Natural killer cell (primary cell): ENCODE results near the gene GABRA5. TPM values are rescaled to one million over a fixed set of nuclear protein-coding genes. Genes with fewer than 3 reads are reported as not detected.

Experiments
- ATAC-seq, 3 donors: fragments of 150-1000 bp in 2 of 3; fragments of 200-7000 bp in 1 of 3; cut with Tn5 transposase; 1 replicate in 1 of 3; 2 replicates in 2 of 3; pipeline ENCODE4 v1.10.0; 2021; ENCODE audit warnings: mild to moderate bottlenecking in 2 of 3, moderate library complexity in 2 of 3
- DNase-seq, 2 donors: peaks; one replicate each; pipeline versions ENCODE4 v3.0.0 to v3.0.0-alpha.2; 2013 to 2021; ENCODE audit warnings: mixed read lengths in 1 of 2
- H3K27ac ChIP-seq: one replicate; pipeline ENCODE4 v1.5.1; 2013; ENCODE audit warnings: mild to moderate bottlenecking, low read length
- H3K27me3 ChIP-seq: one replicate; pipeline ENCODE4 v1.6.1; 2013; ENCODE audit warnings: low read length; ENCODE audit not compliant: control insufficient read depth, insufficient read depth
- H3K36me3 ChIP-seq: one replicate; pipeline ENCODE4 v1.6.1; 2013; ENCODE audit warnings: low read length; ENCODE audit not compliant: control insufficient read depth, insufficient read depth
- H3K4me1 ChIP-seq: one replicate; pipeline ENCODE4 v1.6.1; 2013; ENCODE audit warnings: low read length; ENCODE audit not compliant: control insufficient read depth, insufficient read depth
- H3K4me3 ChIP-seq: one replicate; pipeline ENCODE4 v1.5.1; 2013; ENCODE audit warnings: low read length
- H3K9me3 ChIP-seq: one replicate; pipeline ENCODE4 v1.6.1; 2013; ENCODE audit warnings: low read length; ENCODE audit not compliant: control insufficient read depth, insufficient read depth
- H3K27ac Mint-ChIP-seq, 2 donors: one replicate each; pipeline ENCODE4 v1.8.0; 2022; ENCODE audit warnings: mild to moderate bottlenecking in 2 of 2, mixed read lengths in 2 of 2, moderate library complexity in 1 of 2
- H3K27me3 Mint-ChIP-seq, 2 donors: one replicate each; pipeline ENCODE4 v1.8.0; 2022; ENCODE audit warnings: low read depth in 2 of 2, mixed read lengths in 2 of 2
- H3K36me3 Mint-ChIP-seq: one replicate; pipeline ENCODE4 v1.8.0; 2022; ENCODE audit warnings: mixed read lengths
- H3K4me1 Mint-ChIP-seq, 2 donors: one replicate each; pipeline ENCODE4 v1.8.0; 2022; ENCODE audit warnings: mixed read lengths in 2 of 2
- H3K4me3 Mint-ChIP-seq: one replicate; pipeline ENCODE4 v1.8.0; 2022; ENCODE audit warnings: mild to moderate bottlenecking, moderate library complexity, mixed read lengths
- H3K9me3 Mint-ChIP-seq, 2 donors: one replicate each; pipeline ENCODE4 v1.8.0; 2022; ENCODE audit warnings: mixed read lengths in 2 of 2
- CTCF ChIP-seq: fragments of 200-600 bp; IDR thresholded peaks from one replicate; pipeline ENCODE4 v1.8.0; 2022; ENCODE audit warnings: antibody characterized with exemption
- WGBS: methylation state at CpG from one replicate; pipeline ENCODE4 v1.1.7; 2013; ENCODE audit warnings: missing lambda C conversion rate; ENCODE audit not compliant: insufficient coverage; 5-methylcytosine and 5-hydroxymethylcytosine counted together
- intact Hi-C: fragments of 100-400 bp; cut with micrococcal nuclease; formaldehyde crosslinking; loops from one replicate; pipeline ENCODE4 v1.14.2; 2022
- total RNA-seq, 4 donors: library from RNA; stranded (reverse); fragments of 120-200 nt in 1 of 4; gene quantifications; one replicate each; pipeline versions ENCODE4 v1.2.3 to v1.2.4, GENCODE V29; 2013 to 2022

Gene GABRA5
- total RNA-seq, 3 donors from 2014 or later (not counting 1 experiment from before 2014, with no cell fraction given), result not detected

GRCh38 chr15:26887926-26888666 lies 21.2 kb downstream of the GABRA5 start:
- no peak overlapping the region for H3K4me3 ChIP-seq
- H3K4me1 ChIP-seq, result no peaks in the 10 kb centered on the region
- Mint-ChIP-seq H3K4me3 (no peak overlapping the region), H3K27ac (no peak overlapping the region), H3K36me3 (no peaks in the 10 kb centered on the region), H3K4me1 (no peaks in the 10 kb centered on the region), H3K27me3 (no peaks in the 10 kb centered on the region), H3K9me3 (peaks cover 0 to 5% of the 10 kb centered on the region in 2 donors)
- H3K27me3 ChIP-seq, result no peaks in the 10 kb centered on the region
- no peak overlapping the region for H3K27ac ChIP-seq
- TF ChIP-seq CTCF, result no peak
- DNase-seq (no peak), ATAC-seq (no peak)
- H3K9me3 ChIP-seq, result no peaks in the 10 kb centered on the region
- no peaks in the 10 kb centered on the region for H3K36me3 ChIP-seq
- WGBS, result 66% methylated on average over 7 of the region's 7 CpGs
- intact Hi-C loops, result no loop called here

GRCh38 chr15:26888761-26889160 lies 21.9 kb downstream of the GABRA5 start:
- ATAC-seq (no peak), DNase-seq (no peak)
- Mint-ChIP-seq H3K9me3 (peaks cover 0 to 6% of the 10 kb centered on the region in 2 donors), H3K27ac (no peak overlapping the region), H3K4me1 (no peaks in the 10 kb centered on the region), H3K27me3 (no peaks in the 10 kb centered on the region), H3K4me3 (no peak overlapping the region), H3K36me3 (no peaks in the 10 kb centered on the region)
- intact Hi-C loops, result no loop called here
- no peak overlapping the region for H3K27ac ChIP-seq
- no peaks in the 10 kb centered on the region for H3K4me1 ChIP-seq
- no peaks in the 10 kb centered on the region for H3K36me3 ChIP-seq
- no peaks in the 10 kb centered on the region for H3K9me3 ChIP-seq
- no peak for TF ChIP-seq CTCF
- 83% methylated on average over 8 of the region's 8 CpGs for WGBS
- no peaks in the 10 kb centered on the region for H3K27me3 ChIP-seq
- no peak overlapping the region for H3K4me3 ChIP-seq

GRCh38 chr15:26889298-26889898 lies 22.5 kb downstream of the GABRA5 start:
- H3K27me3 Mint-ChIP-seq, result no peaks in the 10 kb centered on the region
- H3K36me3 Mint-ChIP-seq, result no peaks in the 10 kb centered on the region
- H3K27me3 ChIP-seq, result no peaks in the 10 kb centered on the region
- no peak overlapping the region for H3K4me3 Mint-ChIP-seq
- H3K36me3 ChIP-seq, result no peaks in the 10 kb centered on the region
- ATAC-seq, result no peak
- no peak overlapping the region for H3K27ac Mint-ChIP-seq
- no peaks in the 10 kb centered on the region for H3K4me1 Mint-ChIP-seq
- no peak overlapping the region for H3K27ac ChIP-seq
- H3K4me1 ChIP-seq, result no peaks in the 10 kb centered on the region
- peak in 1 of 2 donors; percentile 68 for DNase-seq
- H3K9me3 ChIP-seq, result no peaks in the 10 kb centered on the region
- TF ChIP-seq CTCF, result peak; percentile 61
- intact Hi-C loops, result no loop called here
- no peak overlapping the region for H3K4me3 ChIP-seq
- peaks cover under 1 to 7% of the 10 kb centered on the region in 2 donors for H3K9me3 Mint-ChIP-seq
- no CpG with 5 or more reads among the region's 5 CpGs for whole genome bisulfite sequencing
